ENCODE measurements around the gene RAPGEF1. TPM values are rescaled to one million over a fixed set of nuclear protein-coding genes. Genes with fewer than 3 reads are reported as not detected.

The RAPGEF1 gene
- total RNA-seq, 1 donor from 2014 or later, result 94.3 TPM

DNA sequence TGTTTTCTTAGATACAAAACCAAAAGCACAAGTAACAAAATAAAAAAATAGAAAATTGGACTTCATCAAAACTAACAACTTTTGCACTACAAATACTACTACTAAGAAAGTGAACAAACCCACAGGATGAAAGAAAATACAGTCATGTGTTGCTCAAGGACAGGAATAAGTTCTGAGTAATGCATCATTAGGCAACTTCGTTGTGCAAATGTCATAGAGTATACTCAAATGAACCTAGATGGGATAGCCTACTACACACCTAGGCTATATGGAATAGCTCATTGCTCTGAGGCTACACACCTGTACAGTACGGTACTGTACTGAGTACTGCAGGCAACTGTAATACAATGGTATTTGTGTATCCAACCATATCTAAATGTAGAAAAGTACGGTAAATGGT lies 88.3 kb downstream of the RAPGEF1 start:
- H3K36me3 Mint-ChIP-seq (ENCODE audit: unreplicated experiment), result peaks cover 11% of the 10 kb centered on the region
- no peak for TF ChIP-seq CTCF (IDR thresholded peaks at IDR 0.05)
- H3K27ac Mint-ChIP-seq (ENCODE audit: unreplicated experiment), result peak overlapping the region; percentile 38
- H3K27me3 Mint-ChIP-seq (ENCODE audit: unreplicated experiment), result no peaks in the 10 kb centered on the region
- H3K4me3 Mint-ChIP-seq (ENCODE audit: unreplicated experiment), result no peak overlapping the region
- no peaks in the 10 kb centered on the region for H3K9me3 Mint-ChIP-seq (ENCODE audit: unreplicated experiment)
- no peak for DNase-seq (ENCODE audit: extremely low spot score, unreplicated experiment)
- peaks cover 37% of the 10 kb centered on the region for H3K4me1 Mint-ChIP-seq (ENCODE audit: unreplicated experiment)

DNA sequence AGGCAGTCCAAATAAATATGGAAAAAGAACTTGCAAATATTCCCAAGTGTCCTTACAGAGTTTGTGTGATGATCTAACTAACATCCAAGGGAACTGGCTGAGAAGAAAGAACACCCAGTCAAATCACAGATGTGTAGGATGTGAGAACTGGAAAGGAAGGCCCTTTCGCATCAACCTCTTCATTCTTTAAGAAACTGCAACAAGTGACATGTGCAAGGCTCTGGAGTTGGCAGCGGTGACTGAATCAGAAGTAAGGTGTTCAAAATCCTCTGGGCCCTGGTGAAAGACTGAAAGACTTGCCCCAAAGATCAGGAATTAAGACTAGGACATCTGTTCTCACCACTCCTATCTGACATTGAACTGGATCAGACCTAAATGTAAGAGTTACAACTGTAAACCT lies 88.7 kb downstream of the RAPGEF1 start:
- peaks cover 33% of the 10 kb centered on the region for H3K4me1 Mint-ChIP-seq (ENCODE audit: unreplicated experiment)
- peak overlapping the region; percentile 38 for H3K27ac Mint-ChIP-seq (ENCODE audit: unreplicated experiment)
- no peak overlapping the region for H3K4me3 Mint-ChIP-seq (ENCODE audit: unreplicated experiment)
- DNase-seq (ENCODE audit: extremely low spot score, unreplicated experiment), result no peak
- H3K9me3 Mint-ChIP-seq (ENCODE audit: unreplicated experiment), result no peaks in the 10 kb centered on the region
- H3K36me3 Mint-ChIP-seq (ENCODE audit: unreplicated experiment), result peaks cover 11% of the 10 kb centered on the region
- H3K27me3 Mint-ChIP-seq (ENCODE audit: unreplicated experiment), result no peaks in the 10 kb centered on the region
- no peak for TF ChIP-seq CTCF (IDR thresholded peaks at IDR 0.05)

DNA sequence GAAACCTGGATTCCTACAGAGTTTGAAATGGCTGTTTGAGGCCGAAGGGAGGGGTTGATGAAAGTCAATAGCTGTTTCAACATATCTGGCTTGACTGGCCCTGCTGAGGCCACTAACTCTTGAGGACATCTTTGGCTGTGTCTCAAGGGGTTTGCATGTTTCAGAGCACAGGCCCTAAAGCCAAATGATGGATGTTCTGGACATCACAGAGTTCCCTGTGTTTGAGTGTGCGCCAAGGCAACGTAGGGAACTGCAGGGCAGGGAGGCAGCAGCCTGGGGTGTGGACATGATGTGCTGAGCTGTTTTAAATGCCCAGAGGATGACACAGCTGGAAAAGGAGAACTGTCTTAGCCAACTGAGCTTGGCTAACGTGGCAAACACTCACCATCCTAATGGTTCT lies 89.6 kb downstream of the RAPGEF1 start:
- H3K27ac Mint-ChIP-seq (ENCODE audit: unreplicated experiment), result peak overlapping the region; percentile 42
- H3K27me3 Mint-ChIP-seq (ENCODE audit: unreplicated experiment), result no peaks in the 10 kb centered on the region
- H3K4me3 Mint-ChIP-seq (ENCODE audit: unreplicated experiment), result no peak overlapping the region
- DNase-seq (ENCODE audit: extremely low spot score, unreplicated experiment), result no peak
- no peaks in the 10 kb centered on the region for H3K9me3 Mint-ChIP-seq (ENCODE audit: unreplicated experiment)
- TF ChIP-seq CTCF (IDR thresholded peaks at IDR 0.05), result no peak
- peaks cover 11% of the 10 kb centered on the region for H3K36me3 Mint-ChIP-seq (ENCODE audit: unreplicated experiment)
- peaks cover 39% of the 10 kb centered on the region for H3K4me1 Mint-ChIP-seq (ENCODE audit: unreplicated experiment)

- DNase-seq (ENCODE audit: extremely low spot score, unreplicated experiment), result no peak
- Mint-ChIP-seq H3K4me1 (ENCODE audit: unreplicated experiment) (peaks cover 39% of the 10 kb centered on the region), H3K27me3 (ENCODE audit: unreplicated experiment) (no peaks in the 10 kb centered on the region), H3K27ac (ENCODE audit: unreplicated experiment) (no peak overlapping the region), H3K9me3 (ENCODE audit: unreplicated experiment) (no peaks in the 10 kb centered on the region), H3K36me3 (ENCODE audit: unreplicated experiment) (peaks cover 14% of the 10 kb centered on the region), H3K4me3 (ENCODE audit: unreplicated experiment) (no peak overlapping the region)
- TF ChIP-seq CTCF (IDR thresholded peaks at IDR 0.05), result no peak
Measured at GRCh38 chr9:131649646-131650045, 90.2 kb downstream of the RAPGEF1 start.

GRCh38 chr9:131645078-131645776 lies 94.6 kb downstream of the RAPGEF1 start:
- Mint-ChIP-seq H3K4me3 (ENCODE audit: unreplicated experiment) (no peak overlapping the region), H3K4me1 (ENCODE audit: unreplicated experiment) (peaks cover 61% of the 10 kb centered on the region), H3K27ac (ENCODE audit: unreplicated experiment) (peak overlapping the region; percentile 47)

More at GRCh38 chr9:131645078-131645776, 94.6 kb downstream of the RAPGEF1 start:
- no peak for TF ChIP-seq CTCF (IDR thresholded peaks at IDR 0.05)
- Mint-ChIP-seq H3K27me3 (ENCODE audit: unreplicated experiment) (no peaks in the 10 kb centered on the region), H3K36me3 (ENCODE audit: unreplicated experiment) (peaks cover 21% of the 10 kb centered on the region), H3K9me3 (ENCODE audit: unreplicated experiment) (no peaks in the 10 kb centered on the region)
- no peak for DNase-seq (ENCODE audit: extremely low spot score, unreplicated experiment)
